ENCODE data around the gene TMEM128. TPM values are rescaled to one million over a fixed set of nuclear protein-coding genes. Genes with fewer than 3 reads are reported as not detected.

Gene TMEM128
- total and polyA plus RNA-seq, 2 of the 13 experiments (the other 11 are each of a cell fraction or from before 2014, with no cell fraction given): 19.4 to 27.9 TPM

GRCh38 chr4:4248029-4248884, at the start of gene TMEM128 (continued):
- TF ChIP-seq ZNF710 (CRISPR knock-in tag; IDR thresholded peaks at IDR 0.05; ENCODE audit: borderline replicate concordance): peak; percentile 45; the same call in 1 of the 2 replicates
- TF ChIP-seq ZNF33A (CRISPR knock-in tag; IDR thresholded peaks at IDR 0.05; ENCODE audit: borderline replicate concordance): no peak
- no peak for TF ChIP-seq NPAS2 (CRISPR knock-in tag; IDR thresholded peaks at IDR 0.05; ENCODE audit: borderline replicate concordance)
- TF ChIP-seq ZNF672 (CRISPR knock-in tag; IDR thresholded peaks at IDR 0.05): no peak
- no peak for TF ChIP-seq ZNF577 (CRISPR knock-in tag; IDR thresholded peaks at IDR 0.05; ENCODE audit: borderline replicate concordance, low read depth)
- TF ChIP-seq ZNF512 (CRISPR knock-in tag; IDR thresholded peaks at IDR 0.05): no peak
- TF ChIP-seq RNF2 (conservative IDR thresholded peaks at IDR 0.05; ENCODE audit: low read depth): peak; percentile 32
- 0 out of 2 replicates have a peak, but pooled peaks have one; percentile 9 for TF ChIP-seq NR2F2 (IDR thresholded peaks at IDR 0.05; ENCODE audit: borderline replicate concordance, low read depth)
- TF ChIP-seq, protein P1, sequence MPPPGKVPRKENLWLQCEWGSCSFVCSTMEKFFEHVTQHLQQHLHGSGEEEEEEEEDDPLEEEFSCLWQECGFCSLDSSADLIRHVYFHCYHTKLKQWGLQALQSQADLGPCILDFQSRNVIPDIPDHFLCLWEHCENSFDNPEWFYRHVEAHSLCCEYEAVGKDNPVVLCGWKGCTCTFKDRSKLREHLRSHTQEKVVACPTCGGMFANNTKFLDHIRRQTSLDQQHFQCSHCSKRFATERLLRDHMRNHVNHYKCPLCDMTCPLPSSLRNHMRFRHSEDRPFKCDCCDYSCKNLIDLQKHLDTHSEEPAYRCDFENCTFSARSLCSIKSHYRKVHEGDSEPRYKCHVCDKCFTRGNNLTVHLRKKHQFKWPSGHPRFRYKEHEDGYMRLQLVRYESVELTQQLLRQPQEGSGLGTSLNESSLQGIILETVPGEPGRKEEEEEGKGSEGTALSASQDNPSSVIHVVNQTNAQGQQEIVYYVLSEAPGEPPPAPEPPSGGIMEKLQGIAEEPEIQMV (CRISPR knock-in tag; IDR thresholded peaks at IDR 0.05; ENCODE audit: low read depth): peak; percentile 99
- TF ChIP-seq, protein P2, sequence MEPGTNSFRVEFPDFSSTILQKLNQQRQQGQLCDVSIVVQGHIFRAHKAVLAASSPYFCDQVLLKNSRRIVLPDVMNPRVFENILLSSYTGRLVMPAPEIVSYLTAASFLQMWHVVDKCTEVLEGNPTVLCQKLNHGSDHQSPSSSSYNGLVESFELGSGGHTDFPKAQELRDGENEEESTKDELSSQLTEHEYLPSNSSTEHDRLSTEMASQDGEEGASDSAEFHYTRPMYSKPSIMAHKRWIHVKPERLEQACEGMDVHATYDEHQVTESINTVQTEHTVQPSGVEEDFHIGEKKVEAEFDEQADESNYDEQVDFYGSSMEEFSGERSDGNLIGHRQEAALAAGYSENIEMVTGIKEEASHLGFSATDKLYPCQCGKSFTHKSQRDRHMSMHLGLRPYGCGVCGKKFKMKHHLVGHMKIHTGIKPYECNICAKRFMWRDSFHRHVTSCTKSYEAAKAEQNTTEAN (CRISPR knock-in tag; conservative IDR thresholded peaks at IDR 0.05): no peak; the same call in 1 of the 2 replicates
- TF ChIP-seq, protein P3, sequence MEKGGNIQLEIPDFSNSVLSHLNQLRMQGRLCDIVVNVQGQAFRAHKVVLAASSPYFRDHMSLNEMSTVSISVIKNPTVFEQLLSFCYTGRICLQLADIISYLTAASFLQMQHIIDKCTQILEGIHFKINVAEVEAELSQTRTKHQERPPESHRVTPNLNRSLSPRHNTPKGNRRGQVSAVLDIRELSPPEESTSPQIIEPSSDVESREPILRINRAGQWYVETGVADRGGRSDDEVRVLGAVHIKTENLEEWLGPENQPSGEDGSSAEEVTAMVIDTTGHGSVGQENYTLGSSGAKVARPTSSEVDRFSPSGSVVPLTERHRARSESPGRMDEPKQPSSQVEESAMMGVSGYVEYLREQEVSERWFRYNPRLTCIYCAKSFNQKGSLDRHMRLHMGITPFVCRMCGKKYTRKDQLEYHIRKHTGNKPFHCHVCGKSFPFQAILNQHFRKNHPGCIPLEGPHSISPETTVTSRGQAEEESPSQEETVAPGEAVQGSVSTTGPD (CRISPR knock-in tag; IDR thresholded peaks at IDR 0.05): no peak; the same call in 1 of the 2 replicates
- TF ChIP-seq, protein P4, sequence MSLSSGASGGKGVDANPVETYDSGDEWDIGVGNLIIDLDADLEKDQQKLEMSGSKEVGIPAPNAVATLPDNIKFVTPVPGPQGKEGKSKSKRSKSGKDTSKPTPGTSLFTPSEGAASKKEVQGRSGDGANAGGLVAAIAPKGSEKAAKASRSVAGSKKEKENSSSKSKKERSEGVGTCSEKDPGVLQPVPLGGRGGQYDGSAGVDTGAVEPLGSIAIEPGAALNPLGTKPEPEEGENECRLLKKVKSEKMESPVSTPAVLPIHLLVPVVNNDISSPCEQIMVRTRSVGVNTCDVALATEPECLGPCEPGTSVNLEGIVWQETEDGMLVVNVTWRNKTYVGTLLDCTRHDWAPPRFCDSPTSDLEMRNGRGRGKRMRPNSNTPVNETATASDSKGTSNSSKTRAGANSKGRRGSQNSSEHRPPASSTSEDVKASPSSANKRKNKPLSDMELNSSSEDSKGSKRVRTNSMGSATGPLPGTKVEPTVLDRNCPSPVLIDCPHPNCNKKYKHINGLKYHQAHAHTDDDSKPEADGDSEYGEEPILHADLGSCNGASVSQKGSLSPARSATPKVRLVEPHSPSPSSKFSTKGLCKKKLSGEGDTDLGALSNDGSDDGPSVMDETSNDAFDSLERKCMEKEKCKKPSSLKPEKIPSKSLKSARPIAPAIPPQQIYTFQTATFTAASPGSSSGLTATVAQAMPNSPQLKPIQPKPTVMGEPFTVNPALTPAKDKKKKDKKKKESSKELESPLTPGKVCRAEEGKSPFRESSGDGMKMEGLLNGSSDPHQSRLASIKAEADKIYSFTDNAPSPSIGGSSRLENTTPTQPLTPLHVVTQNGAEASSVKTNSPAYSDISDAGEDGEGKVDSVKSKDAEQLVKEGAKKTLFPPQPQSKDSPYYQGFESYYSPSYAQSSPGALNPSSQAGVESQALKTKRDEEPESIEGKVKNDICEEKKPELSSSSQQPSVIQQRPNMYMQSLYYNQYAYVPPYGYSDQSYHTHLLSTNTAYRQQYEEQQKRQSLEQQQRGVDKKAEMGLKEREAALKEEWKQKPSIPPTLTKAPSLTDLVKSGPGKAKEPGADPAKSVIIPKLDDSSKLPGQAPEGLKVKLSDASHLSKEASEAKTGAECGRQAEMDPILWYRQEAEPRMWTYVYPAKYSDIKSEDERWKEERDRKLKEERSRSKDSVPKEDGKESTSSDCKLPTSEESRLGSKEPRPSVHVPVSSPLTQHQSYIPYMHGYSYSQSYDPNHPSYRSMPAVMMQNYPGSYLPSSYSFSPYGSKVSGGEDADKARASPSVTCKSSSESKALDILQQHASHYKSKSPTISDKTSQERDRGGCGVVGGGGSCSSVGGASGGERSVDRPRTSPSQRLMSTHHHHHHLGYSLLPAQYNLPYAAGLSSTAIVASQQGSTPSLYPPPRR (CRISPR knock-in tag; IDR thresholded peaks at IDR 0.05; ENCODE audit: borderline replicate concordance): 0 out of 2 replicates have a peak, but pooled peaks have one; percentile 5

All from HepG2 (cell line).